DMS 273 (cell line): ENCODE results near the gene ZBTB24.
"Not testable (repeated sequence)": the region's sequence is repeated elsewhere in the genome, so short reads cannot be mapped to it uniquely, and the experiment has no call there.

ENCODE experiments used
- DNase-seq: peaks from one replicate; lab custom pipeline; 2025; ENCODE audit not compliant: unreplicated experiment; lab: John Stamatoyannopoulos, UW

Gene ZBTB24

GRCh38 chr6:109472132-109472995 lies 10.7 kb downstream of the ZBTB24 start:
- no peak for DNase-seq

DNA sequence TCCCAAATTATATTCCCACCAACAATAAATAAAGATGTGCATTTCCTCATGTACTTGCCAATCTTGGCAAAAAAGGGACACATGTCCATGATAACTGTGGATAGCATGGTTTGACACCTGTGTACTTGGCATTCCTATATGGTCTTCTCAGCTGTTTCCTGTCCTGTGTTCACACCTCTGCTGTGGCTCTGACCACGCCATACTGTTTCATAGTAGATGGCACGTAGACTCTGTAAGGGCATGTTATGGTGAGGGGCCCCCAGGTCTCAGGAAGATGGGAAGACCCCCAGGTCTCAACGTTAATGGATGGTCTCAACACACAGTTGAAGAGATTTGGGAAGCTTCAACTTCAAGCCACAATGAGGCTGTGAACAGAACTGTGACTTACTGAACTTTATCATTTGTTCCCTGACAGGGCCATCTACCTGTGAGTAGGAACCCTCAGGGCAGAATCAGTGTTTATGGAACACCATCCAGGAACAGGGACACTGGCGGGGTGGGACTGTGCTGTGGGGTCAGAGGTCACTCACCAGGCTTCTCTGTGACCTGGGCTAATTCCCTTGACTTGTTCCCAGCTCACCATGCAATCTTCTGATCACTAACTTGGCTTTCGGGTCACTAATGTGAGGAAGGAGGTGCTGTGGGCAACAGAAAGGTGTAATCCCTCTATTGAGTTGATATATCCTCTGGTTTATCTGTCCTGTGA lies 11.8 kb downstream of the ZBTB24 start:
- DNase-seq = no peak

DNA sequence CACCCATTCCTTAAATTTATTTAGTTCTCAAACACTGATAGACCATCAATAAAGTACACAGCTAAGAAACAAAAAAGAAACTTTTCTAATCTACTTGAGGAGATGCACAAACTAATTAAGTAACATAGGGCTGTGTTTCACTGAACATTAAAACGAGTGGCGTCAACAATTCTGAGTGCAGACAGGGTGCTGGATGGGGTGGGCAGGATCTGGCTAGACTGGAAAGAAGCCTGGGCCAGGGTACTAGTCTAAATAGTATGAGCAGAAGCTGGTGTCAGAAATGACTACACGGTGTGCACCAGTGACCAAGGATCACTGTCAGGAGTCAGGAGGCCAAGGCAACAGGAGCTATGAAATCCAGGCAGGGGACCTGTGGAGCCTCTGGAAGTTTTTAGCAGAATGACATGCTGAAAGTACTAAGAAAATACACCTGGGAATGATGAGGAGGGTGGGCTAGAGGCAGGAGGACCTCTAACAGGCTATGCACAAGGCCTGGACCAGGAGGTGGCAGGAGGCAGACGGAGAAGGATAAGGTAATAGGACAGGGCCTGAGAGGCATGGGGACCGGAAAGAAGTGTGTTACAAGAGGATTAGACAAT lies 13.3 kb downstream of the ZBTB24 start:
- no peak for DNase-seq

DNA sequence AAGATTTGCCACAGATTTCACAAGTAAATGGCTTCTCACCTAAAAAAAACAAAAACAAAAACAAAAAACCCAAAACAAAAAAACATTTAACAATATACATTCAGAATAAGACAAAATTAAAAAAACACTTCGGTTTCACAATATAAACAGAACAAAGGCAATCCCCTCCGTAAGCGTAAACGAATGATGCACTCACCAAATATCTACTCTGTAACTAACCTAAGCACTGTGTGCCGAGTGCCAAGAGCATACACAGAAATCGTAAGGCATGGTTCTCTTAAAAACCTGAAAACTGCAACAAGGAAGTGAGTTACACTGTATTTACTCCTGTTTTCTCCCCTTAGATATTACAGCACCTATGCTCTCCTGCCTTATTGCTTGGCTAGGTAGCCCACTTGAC lies 15.3 kb downstream of the ZBTB24 start:
- DNase-seq = no peak

DNA sequence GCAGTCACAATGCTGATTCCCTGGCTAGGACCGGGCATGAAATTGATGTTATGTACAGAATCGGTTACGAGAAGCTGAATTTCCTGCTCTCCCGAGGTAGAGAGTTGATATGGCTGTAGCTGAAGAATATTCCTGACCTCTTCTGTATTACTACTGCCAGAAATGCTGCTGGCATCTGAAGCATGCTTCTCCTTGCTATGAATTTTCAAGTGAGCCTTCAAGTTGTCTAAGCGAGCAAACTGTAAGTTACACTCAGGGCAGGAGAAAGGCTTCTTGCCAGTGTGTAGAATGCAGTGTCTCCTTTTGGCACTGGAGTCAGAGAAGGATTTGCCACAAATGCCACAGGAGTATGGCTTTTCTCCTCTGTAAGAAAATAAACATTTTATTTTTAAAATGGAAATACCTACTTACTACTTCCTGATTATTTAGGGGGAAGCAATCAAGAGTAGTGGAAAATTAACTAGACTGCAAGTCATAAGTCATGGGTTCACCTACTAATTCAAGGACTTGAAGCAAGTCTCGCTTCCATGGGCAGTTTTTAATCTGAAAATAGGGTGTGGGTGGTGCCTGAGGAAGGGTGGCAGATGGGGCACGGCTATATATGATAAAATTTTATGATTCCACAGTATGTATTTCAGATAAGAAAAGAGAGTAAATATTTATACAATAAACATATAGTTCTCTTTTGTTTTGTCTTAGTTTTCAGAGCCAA lies 16.7 kb downstream of the ZBTB24 start:
- DNase-seq = no peak

DNA sequence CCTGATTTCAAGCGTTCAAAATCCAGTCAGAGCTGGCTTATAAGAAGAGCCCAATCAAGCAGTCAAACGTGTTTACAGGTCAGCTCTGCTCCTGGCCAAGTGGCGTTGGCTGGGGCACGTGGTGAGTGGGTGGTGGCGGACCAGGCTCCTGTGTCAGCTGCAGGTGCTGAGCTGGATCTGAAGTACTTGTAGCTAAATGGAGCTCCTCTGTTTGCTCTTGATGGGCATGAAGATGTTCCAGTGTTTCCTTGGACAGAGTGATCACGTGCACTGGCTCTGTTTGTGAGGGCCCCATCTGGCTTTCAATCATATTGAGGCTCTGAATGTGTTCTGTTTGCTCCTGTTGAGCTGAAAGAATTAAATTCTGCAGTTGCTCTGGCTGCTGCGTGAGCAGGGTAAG lies 17.2 kb downstream of the ZBTB24 start:
- no peak for DNase-seq

DNA sequence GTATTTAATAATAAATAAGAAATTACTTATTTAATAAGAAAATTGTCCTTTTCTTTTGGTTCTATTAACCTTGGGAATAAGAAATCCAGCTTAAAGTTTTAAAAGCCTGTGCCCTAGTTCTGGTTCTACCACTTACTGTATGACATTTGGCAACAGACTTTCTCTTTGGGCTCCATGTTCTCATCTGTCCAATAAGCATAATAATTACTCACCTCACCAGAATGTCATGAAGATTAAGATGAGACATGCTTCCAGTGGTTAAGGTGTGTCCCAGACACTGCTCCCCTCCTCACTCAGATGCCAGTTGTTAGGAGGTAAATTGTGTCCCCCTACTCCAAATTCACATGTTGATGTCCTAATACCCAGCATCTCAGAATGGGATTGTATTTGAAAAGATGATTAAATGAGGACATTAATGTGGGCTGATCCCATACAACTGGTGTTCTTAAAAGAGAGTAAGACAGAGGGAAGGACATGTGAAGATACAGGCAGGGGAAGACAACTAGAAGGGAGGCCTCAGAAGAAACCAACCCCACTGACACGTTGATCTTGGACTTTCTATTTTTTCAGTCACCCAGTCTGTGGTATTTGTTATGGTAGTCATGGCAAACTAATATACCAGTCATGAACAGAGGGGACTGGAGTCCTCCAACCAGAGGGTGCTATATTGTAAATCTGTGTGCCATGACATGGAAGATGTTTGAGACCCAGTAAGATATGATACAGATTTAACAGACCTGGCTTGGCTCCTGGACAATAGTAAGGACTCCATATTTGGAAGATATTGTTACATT lies 21.1 kb downstream of the ZBTB24 start:
- no peak for DNase-seq

- DNase-seq = not testable (repeated sequence)
Observed at GRCh38 chr6:109461205-109461604, 21.8 kb downstream of the ZBTB24 start.

DNA sequence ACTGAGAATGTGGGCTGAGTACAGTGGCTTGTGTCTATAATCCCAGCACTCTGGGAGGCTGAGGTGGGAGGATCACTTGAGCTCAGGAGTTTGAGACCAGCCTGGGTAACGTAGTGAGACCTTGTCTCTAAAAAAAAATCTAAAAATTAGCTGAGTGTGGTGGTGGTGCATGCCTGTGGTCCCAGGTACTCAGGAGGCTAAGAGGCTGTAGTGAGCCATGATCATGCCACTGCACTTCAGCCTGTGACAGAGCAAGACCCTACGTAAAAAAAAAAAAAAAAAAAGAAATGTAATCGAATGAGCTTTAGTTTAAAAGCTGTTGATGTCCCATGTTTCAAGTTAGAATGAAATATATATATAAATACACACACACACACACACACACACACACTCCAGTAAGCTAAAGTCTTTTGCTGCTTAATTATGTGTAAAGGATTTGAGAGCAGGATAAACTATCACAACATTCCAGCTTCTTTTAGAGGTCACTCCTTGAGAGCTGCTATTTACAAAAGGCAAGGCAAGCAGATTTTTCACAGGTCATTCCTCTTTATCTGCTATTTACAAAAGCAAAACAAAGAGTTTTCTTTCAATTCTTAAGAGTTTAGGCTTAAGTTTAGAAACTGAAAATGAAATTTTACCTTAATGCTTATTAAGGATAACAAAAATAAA lies 22.7 kb downstream of the ZBTB24 start:
- no peak for DNase-seq

DNA sequence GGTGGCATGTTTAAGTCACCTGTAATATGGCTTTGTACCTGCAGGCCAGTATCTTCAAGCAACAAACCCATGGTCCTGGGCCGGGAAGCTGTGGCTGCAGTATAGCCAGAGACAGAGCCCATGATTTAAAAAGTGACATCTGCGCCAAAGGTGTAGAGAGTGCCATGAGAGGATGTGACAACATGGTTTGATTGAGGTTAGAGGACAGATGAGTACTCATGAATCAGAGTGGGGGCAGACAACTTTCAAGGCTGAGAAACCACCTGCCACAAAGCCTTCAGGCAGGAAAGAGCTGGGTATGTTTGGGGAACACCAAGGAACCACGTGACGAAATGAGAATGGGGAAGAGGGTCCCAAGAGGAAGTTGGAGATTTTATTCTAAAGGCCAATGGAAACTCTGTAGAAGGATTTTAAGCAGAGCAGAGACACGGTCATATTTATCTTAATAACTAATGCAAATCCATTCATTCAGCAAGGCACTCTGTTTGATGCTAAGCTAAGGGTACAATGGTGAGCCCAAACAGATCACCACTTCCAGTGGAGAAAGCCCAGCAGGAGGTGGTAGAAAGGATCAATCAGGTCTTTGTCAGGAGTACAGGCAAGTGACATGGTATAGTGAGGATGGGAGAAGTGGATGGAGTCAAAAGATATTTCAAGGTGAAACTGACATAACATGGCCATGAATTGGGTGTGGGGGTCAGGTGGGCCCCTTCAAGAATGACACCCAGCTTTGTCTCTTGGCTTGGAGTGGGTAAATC lies 24.1 kb downstream of the ZBTB24 start:
- no peak for DNase-seq

- peak; percentile 40 for DNase-seq
Observed at GRCh38 chr6:109457562-109457996, 25.4 kb downstream of the ZBTB24 start.

- DNase-seq = peak; percentile 34
Observed at GRCh38 chr6:109456710-109457561, 26.1 kb downstream of the ZBTB24 start.

GRCh38 chr6:109456111-109456583 lies 26.9 kb downstream of the ZBTB24 start:
- DNase-seq = peak; percentile 79

DNA sequence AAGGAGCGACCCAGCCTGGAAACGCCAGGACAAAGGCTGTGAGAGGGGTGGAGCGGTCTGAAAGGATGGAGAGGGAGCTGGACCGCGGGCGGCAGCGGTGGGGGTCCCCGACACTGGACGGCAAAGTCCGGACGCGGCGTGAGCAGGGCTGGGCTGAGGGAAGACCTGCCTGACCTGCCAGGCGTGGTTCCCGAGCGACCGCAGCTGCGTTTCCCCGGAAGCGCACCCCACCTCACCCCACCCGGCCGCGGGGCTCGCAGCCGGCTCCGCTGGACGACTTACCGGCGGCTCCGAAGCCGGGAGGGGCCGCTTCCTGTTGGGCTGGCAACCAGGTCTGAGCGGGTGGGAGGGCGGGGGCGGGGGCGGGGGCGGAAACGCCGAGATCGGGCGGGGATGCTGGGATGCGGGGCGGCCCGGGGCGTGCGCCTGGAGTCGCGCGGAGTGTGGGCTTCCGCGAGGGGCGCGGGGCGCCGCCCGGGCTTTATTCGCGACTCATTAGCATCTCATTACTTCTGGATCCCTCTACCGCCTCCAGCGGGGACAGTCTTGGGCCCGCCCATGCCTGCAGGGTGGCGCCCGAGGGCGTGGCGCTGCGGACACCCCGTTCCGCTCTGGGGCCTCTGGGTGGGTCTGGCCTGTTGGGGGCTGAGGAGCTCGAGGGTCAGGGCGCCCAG lies 27.4 kb downstream of the ZBTB24 start, which contains the start of gene MICAL1:
Gene MICAL1, minus strand, starts transcription at position 336 of the 674 bp plus-strand sequence. CDS start 1,576 bp downstream, outside the sequence.
- DNase-seq = peak; percentile 92

DNA sequence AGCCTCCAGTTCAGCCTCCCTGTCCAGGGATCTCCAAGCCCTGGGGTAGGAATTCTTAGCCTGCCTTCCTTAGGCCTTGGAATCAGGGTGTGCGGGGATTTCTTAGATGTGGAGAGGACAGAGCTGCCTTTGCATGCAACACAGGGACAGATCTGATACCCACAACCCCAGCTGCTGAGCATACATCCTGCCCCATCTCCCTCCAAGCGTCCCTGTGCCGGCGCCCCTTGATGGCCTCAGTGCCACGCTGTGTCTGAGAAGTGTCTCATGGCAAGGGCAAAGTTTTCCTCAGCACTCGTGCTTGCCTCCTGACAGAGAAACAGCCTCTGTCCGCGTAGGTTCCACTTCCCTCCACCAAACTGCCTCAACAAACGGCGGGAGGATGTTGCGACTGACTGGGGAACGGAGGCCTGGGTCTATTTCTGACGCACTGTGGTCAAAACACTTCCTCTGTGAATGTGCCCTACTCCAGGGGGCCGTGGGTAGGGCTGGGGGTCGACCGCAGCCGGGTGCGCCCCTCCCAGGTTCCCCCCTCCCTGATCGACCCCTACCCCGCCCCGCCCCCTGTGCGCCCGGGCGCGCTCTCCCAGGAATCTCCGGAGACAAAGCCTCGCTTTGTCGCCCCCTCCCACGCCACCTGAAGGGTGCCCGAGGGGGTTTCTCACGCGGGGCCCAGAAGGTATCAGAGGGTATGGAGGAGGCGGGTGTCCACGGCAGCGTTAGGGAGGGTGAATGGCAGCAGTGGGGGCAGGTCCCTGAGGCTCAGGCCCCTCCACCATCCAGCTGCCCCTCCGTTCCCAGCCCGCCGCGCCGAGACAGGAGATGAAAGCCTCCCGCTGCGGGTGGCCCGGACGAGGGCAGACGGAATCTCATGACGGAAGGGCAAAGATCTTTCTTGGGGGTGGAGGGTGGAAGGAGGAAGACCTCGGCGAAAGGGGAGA lies 28.3 kb downstream of the ZBTB24 start:
- peak; percentile 67 for DNase-seq
